IMR-90 (cell line): ENCODE measurements around the gene SLC66A1.

ENCODE experiments used
- CTCF ChIP-seq: conservative IDR thresholded peaks from 2 replicates; pipeline ENCODE4 v1.5.1; 2012; ENCODE audit warnings: mild to moderate bottlenecking, low read depth, low read length, improper control_type of control experiment
- POLR2A ChIP-seq: IDR thresholded peaks from 2 replicates; pipeline ENCODE4 v1.6.1; 2012; ENCODE audit warnings: mild to moderate bottlenecking, low read depth, low read length
- RFX5 ChIP-seq: IDR thresholded peaks from 2 replicates; pipeline ENCODE4 v1.8.0; 2012; ENCODE audit warnings: low read depth, mild to moderate bottlenecking, low read length, moderate library complexity

- no peak for TF ChIP-seq CTCF
- TF ChIP-seq RFX5 = no peak
- TF ChIP-seq POLR2A = no peak
Measured at GRCh38 chr1:19371226-19372135, 59.4 kb downstream of the SLC66A1 start.
